Neuronal stem cell (in vitro differentiated cells): ENCODE measurements around the gene SYNE3.
A peak's percentile ranks its signal among the peaks of the same experiment; 100 is the strongest.

Source experiments
- DNase-seq: peaks from one replicate; pipeline ENCODE4 v3.0.0-alpha.2; 2013; ENCODE audit warnings: low spot score
- H2AFZ ChIP-seq: one replicate; pipeline ENCODE4 v1.6.1; 2013; ENCODE audit warnings: mild to moderate bottlenecking, low read length, inconsistent platforms
- H2AK5ac ChIP-seq: 2 replicates; pipeline ENCODE4 v1.6.1; 2013; ENCODE audit warnings: low read depth, mild to moderate bottlenecking, inconsistent platforms, low read length, moderate library complexity, mixed read lengths
- H2BK120ac ChIP-seq: 2 replicates; pipeline ENCODE4 v1.6.1; 2013; ENCODE audit warnings: low read depth, mild to moderate bottlenecking, inconsistent platforms, low read length, moderate library complexity, mixed read lengths
- H2BK12ac ChIP-seq: one replicate; pipeline ENCODE4 v1.6.1; 2013; ENCODE audit warnings: low read length, inconsistent platforms
- H2BK15ac ChIP-seq: 2 replicates; pipeline ENCODE4 v1.6.1; 2013; ENCODE audit warnings: mild to moderate bottlenecking, low read length, inconsistent platforms, mixed read lengths
- H2BK5ac ChIP-seq: one replicate; pipeline ENCODE4 v1.6.1; 2013; ENCODE audit warnings: inconsistent platforms, mild to moderate bottlenecking, low read length, moderate library complexity
- H3K14ac ChIP-seq: one replicate; pipeline ENCODE4 v1.6.1; 2013; ENCODE audit warnings: low read length, inconsistent platforms
- H3K18ac ChIP-seq: 2 replicates; pipeline ENCODE4 v1.6.1; 2013; ENCODE audit warnings: low read length, inconsistent platforms
- H3K23ac ChIP-seq: 2 replicates; pipeline ENCODE4 v1.6.1; 2013; ENCODE audit warnings: low read depth, mild to moderate bottlenecking, mixed read lengths, low read length, inconsistent platforms; ENCODE audit not compliant: poor library complexity
- H3K27ac ChIP-seq: replicated peaks from 3 replicates; pipeline ENCODE4 v1.5.1; 2013; ENCODE audit warnings: low read length, inconsistent platforms
- H3K27me3 ChIP-seq, 3 experiments: 2 replicates each; pipeline ENCODE4 v1.6.1; 2013; ENCODE audit warnings: low read length in 3 of 3, mild to moderate bottlenecking in 2 of 3, inconsistent platforms in 1 of 3, low read depth in 1 of 3, mixed read lengths in 1 of 3, moderate library complexity in 1 of 3; ENCODE audit not compliant: control insufficient read depth in 3 of 3, insufficient read depth in 3 of 3
- H3K36me3 ChIP-seq, 2 donors: replicated peaks in 1 of 2; 2 replicates each; pipeline ENCODE4 v1.6.1; 2013; ENCODE audit warnings: low read length in 2 of 2; ENCODE audit not compliant: control insufficient read depth in 2 of 2, insufficient read depth in 2 of 2
- H3K4ac ChIP-seq: 2 replicates; pipeline ENCODE4 v1.6.1; 2013; ENCODE audit warnings: inconsistent platforms, mild to moderate bottlenecking, low read length, moderate library complexity
- H3K4me1 ChIP-seq, 2 donors: 1 replicate in 1 of 2; 2 replicates in 1 of 2; pipeline ENCODE4 v1.6.1; 2013; ENCODE audit warnings: low read length in 2 of 2, low read depth in 1 of 2; ENCODE audit not compliant: control insufficient read depth in 2 of 2, insufficient read depth in 1 of 2
- H3K4me2 ChIP-seq: one replicate; pipeline ENCODE4 v1.6.1; 2013; ENCODE audit warnings: mild to moderate bottlenecking, low read length, inconsistent platforms; ENCODE audit not compliant: insufficient read depth, poor library complexity, severe bottlenecking
- H3K4me3 ChIP-seq, 2 donors: 2 replicates each; pipeline ENCODE4 v1.5.1; 2013; ENCODE audit warnings: low read length in 2 of 2, mild to moderate bottlenecking in 2 of 2, inconsistent platforms in 1 of 2, moderate library complexity in 1 of 2
- H3K79me1 ChIP-seq: one replicate; pipeline ENCODE4 v1.6.1; 2013; ENCODE audit warnings: low read depth, mild to moderate bottlenecking, inconsistent platforms, low read length, moderate library complexity
- H3K9ac ChIP-seq: one replicate; pipeline ENCODE4 v1.6.1; 2013; ENCODE audit warnings: mild to moderate bottlenecking, low read depth, low read length, inconsistent platforms; ENCODE audit not compliant: poor library complexity
- H3K9me3 ChIP-seq, 2 donors: replicated peaks in 1 of 2; 2 replicates each; pipeline versions ENCODE3 to v1.6.1; 2013; ENCODE audit warnings: low read length in 2 of 2, mild to moderate bottlenecking in 2 of 2, inconsistent platforms in 1 of 2, low read depth in 1 of 2, mixed read lengths in 1 of 2, moderate library complexity in 1 of 2; ENCODE audit not compliant: control insufficient read depth in 2 of 2, insufficient read depth in 1 of 2
- H4K8ac ChIP-seq: one replicate; pipeline ENCODE4 v1.6.1; 2013; ENCODE audit warnings: low read depth, mild to moderate bottlenecking, inconsistent platforms, low read length, moderate library complexity
- H4K91ac ChIP-seq: one replicate; pipeline ENCODE4 v1.6.1; 2013; ENCODE audit warnings: low read length, low read depth, mild to moderate bottlenecking, inconsistent platforms; ENCODE audit not compliant: poor library complexity
- WGBS, 2 donors: extraction: QIAGEN DNeasy Blood & Tissue Kit; methylation state at CpG; one replicate each; pipeline ENCODE4 v1.1.7; 2013; ENCODE audit warnings: missing lambda C conversion rate in 2 of 2, mixed read lengths in 1 of 2; ENCODE audit not compliant: insufficient read length in 2 of 2, insufficient replicate concordance in 1 of 2; ENCODE audit errors: extremely low coverage in 2 of 2; 5-methylcytosine and 5-hydroxymethylcytosine counted together

Gene SYNE3

GRCh38 chr14:95514131-95515079, 2.0 kb downstream of the SYNE3 start:
- Histone ChIP-seq H3K4me2 (no peak overlapping the region), H3K27me3 (peaks cover 0 to 49% (median 20%) of the 10 kb centered on the region in 3 experiments), H3K23ac (no peak overlapping the region), H2BK15ac (peak overlapping the region; percentile 78), H3K27ac (no peak overlapping the region), H2AFZ (peak overlapping the region; percentile 53), H2BK5ac (peak overlapping the region; percentile 55), H2BK12ac (no peak overlapping the region), H4K91ac (no peak overlapping the region), H3K4ac (no peak overlapping the region), H3K9ac (no peak overlapping the region), H3K14ac (no peak overlapping the region), H3K9me3 (no peaks in the 10 kb centered on the region), H2AK5ac (peak overlapping the region; percentile 44), H3K18ac (peak overlapping the region; percentile 7), H3K36me3 (no peaks in the 10 kb centered on the region), H3K4me1 (peaks cover 16 to 22% of the 10 kb centered on the region in 2 donors), H3K79me1 (no peaks in the 10 kb centered on the region), H4K8ac (no peak overlapping the region), H3K4me3 (no peak overlapping the region), H2BK120ac (no peak overlapping the region)
- no peak for DNase-seq
- WGBS, 2 donors = no CpG with 5 or more reads among the region's 18 CpGs

DNA sequence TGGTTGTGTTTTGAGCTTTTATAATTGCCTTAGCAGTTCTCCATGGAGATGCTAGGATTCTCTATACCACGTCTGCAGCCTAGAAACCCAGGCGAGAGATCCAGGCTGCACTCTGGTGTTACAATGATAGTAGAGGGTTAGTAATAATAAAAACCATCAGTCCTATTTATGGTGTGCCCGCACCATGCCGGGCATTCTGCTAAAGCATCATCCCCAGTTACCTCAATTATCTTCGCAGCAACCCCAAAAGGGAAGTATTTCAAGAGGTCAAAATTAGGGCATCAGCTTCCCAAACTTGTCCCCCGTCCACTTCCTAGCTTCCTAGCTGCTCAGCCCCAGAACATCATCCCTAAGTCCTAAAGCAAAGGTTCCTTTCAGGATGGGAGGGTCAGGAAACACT, 3.2 kb downstream of the SYNE3 start:
- H3K27ac ChIP-seq = no peak overlapping the region
- H3K79me1 ChIP-seq = no peaks in the 10 kb centered on the region
- peaks cover 0 to 51% (median 19%) of the 10 kb centered on the region in 3 experiments for H3K27me3 ChIP-seq
- WGBS, 2 donors = no CpG with 5 or more reads among the region's 6 CpGs
- no peak overlapping the region for H3K14ac ChIP-seq
- peaks cover 16 to 22% of the 10 kb centered on the region in 2 donors for H3K4me1 ChIP-seq
- H2BK120ac ChIP-seq = no peak overlapping the region
- no peaks in the 10 kb centered on the region for H3K36me3 ChIP-seq
- H2BK15ac ChIP-seq = no peak overlapping the region
- H3K4me2 ChIP-seq = no peak overlapping the region
- no peak for DNase-seq
- H2BK5ac ChIP-seq = no peak overlapping the region
- no peak overlapping the region for H3K4me3 ChIP-seq
- H3K23ac ChIP-seq = no peak overlapping the region
- H2BK12ac ChIP-seq = no peak overlapping the region
- H2AFZ ChIP-seq = no peak overlapping the region
- no peak overlapping the region for H4K8ac ChIP-seq
- H4K91ac ChIP-seq = no peak overlapping the region
- H3K9ac ChIP-seq = no peak overlapping the region
- no peak overlapping the region for H3K4ac ChIP-seq
- H2AK5ac ChIP-seq = no peak overlapping the region
- no peaks in the 10 kb centered on the region for H3K9me3 ChIP-seq
- no peak overlapping the region for H3K18ac ChIP-seq

GRCh38 chr14:95511687-95512086, 4.8 kb downstream of the SYNE3 start:
- Histone ChIP-seq H2AFZ (no peak overlapping the region), H2AK5ac (no peak overlapping the region), H3K36me3 (no peaks in the 10 kb centered on the region), H3K18ac (no peak overlapping the region), H3K4ac (no peak overlapping the region), H3K4me3 (no peak overlapping the region), H2BK5ac (no peak overlapping the region), H3K27me3 (peaks cover 0 to 44% (median 9%) of the 10 kb centered on the region in 3 experiments), H3K9me3 (no peaks in the 10 kb centered on the region), H3K9ac (no peak overlapping the region), H3K79me1 (no peaks in the 10 kb centered on the region), H2BK12ac (no peak overlapping the region), H2BK15ac (no peak overlapping the region), H3K4me2 (no peak overlapping the region), H3K4me1 (peaks cover 14 to 20% of the 10 kb centered on the region in 2 donors), H2BK120ac (no peak overlapping the region), H3K27ac (no peak overlapping the region), H4K91ac (no peak overlapping the region), H4K8ac (no peak overlapping the region), H3K23ac (no peak overlapping the region), H3K14ac (no peak overlapping the region)
- no peak for DNase-seq
- WGBS, 2 donors = no CpG with 5 or more reads among the region's 5 CpGs

DNA sequence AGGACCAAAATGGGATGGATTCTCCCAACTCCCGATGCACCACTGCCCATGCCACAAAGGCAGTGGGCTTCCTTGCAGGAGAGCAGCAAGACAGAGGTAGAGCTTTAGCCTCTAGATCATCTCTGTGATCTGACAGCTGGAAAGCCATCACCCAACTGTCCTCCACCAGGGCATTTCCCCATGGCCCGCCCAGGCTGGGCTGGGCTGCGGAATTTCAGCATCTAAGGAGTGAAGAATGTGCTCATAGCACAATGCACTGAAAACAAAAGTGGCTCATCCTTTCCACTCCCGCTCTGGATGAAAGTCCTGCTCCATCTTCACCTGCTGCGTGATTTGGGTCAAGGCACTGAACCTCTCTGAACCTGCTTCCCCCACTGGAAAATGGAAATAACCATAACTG, 5.6 kb downstream of the SYNE3 start:
- no peak for DNase-seq
- no peak overlapping the region for H3K14ac ChIP-seq
- H2BK12ac ChIP-seq = no peak overlapping the region
- H3K4me1 ChIP-seq = peaks cover 13 to 17% of the 10 kb centered on the region in 2 donors
- no peak overlapping the region for H2BK15ac ChIP-seq
- H3K27ac ChIP-seq = no peak overlapping the region
- no peak overlapping the region for H2AK5ac ChIP-seq
- no peaks in the 10 kb centered on the region for H3K79me1 ChIP-seq
- no peaks in the 10 kb centered on the region for H3K36me3 ChIP-seq
- H3K9me3 ChIP-seq = no peaks in the 10 kb centered on the region
- no peak overlapping the region for H4K91ac ChIP-seq
- no CpG with 5 or more reads among the region's 5 CpGs for WGBS, 2 donors
- no peak overlapping the region for H3K9ac ChIP-seq
- H3K4me3 ChIP-seq = no peak overlapping the region
- H3K4me2 ChIP-seq = no peak overlapping the region
- no peak overlapping the region for H3K23ac ChIP-seq
- H3K18ac ChIP-seq = no peak overlapping the region
- no peak overlapping the region for H2BK5ac ChIP-seq
- H3K4ac ChIP-seq = no peak overlapping the region
- no peak overlapping the region for H2BK120ac ChIP-seq
- no peak overlapping the region for H2AFZ ChIP-seq
- H3K27me3 ChIP-seq = peaks cover 0 to 47% (median 6%) of the 10 kb centered on the region in 3 experiments
- no peak overlapping the region for H4K8ac ChIP-seq
